Skeletal muscle satellite cell (primary cell): ENCODE results near the gene MXD1.
A peak's percentile ranks its signal among the peaks of the same experiment; 100 is the strongest.

Source experiments
- H3K27me3 ChIP-seq: 2 replicates; pipeline ENCODE4 v1.7.0; 2013; ENCODE audit warnings: low read length; ENCODE audit not compliant: control insufficient read depth, insufficient read depth
- H3K36me3 ChIP-seq: 2 replicates; pipeline ENCODE4 v1.7.0; 2013; ENCODE audit warnings: mild to moderate bottlenecking, control low read depth, low read length; ENCODE audit not compliant: insufficient read depth
- H3K4me1 ChIP-seq: 2 replicates; pipeline ENCODE4 v1.7.0; 2013; ENCODE audit warnings: low read length; ENCODE audit not compliant: control insufficient read depth, insufficient read depth
- H3K4me2 ChIP-seq: 2 replicates; pipeline ENCODE4 v1.7.0; 2013; ENCODE audit warnings: mild to moderate bottlenecking, low read length
- H3K4me3 ChIP-seq: 2 replicates; pipeline ENCODE4 v1.7.0; 2013; ENCODE audit warnings: low read length
- H3K9ac ChIP-seq: 2 replicates; pipeline ENCODE4 v1.7.0; 2013; ENCODE audit warnings: mild to moderate bottlenecking, low read depth, low read length, moderate library complexity
- H3K9me3 ChIP-seq: replicated peaks from 2 replicates; pipeline ENCODE4 v1.7.0; 2013; ENCODE audit warnings: mild to moderate bottlenecking, control low read depth, low read length

MXD1 gene

GRCh38 chr2:69935011-69935410, 20.1 kb downstream of the MXD1 start:
- Histone ChIP-seq H3K4me2 (no peak overlapping the region), H3K9me3 (no peaks in the 10 kb centered on the region), H3K4me1 (peaks cover 37% of the 10 kb centered on the region), H3K36me3 (peaks cover 28% of the 10 kb centered on the region), H3K4me3 (no peak overlapping the region), H3K9ac (no peak overlapping the region), H3K27me3 (no peaks in the 10 kb centered on the region)

GRCh38 chr2:69936906-69937305, 22.0 kb downstream of the MXD1 start:
- no peaks in the 10 kb centered on the region for H3K27me3 ChIP-seq
- no peaks in the 10 kb centered on the region for H3K9me3 ChIP-seq
- H3K4me2 ChIP-seq: no peak overlapping the region
- H3K36me3 ChIP-seq: peaks cover 28% of the 10 kb centered on the region
- no peak overlapping the region for H3K9ac ChIP-seq
- no peak overlapping the region for H3K4me3 ChIP-seq
- H3K4me1 ChIP-seq: peaks cover 33% of the 10 kb centered on the region

DNA sequence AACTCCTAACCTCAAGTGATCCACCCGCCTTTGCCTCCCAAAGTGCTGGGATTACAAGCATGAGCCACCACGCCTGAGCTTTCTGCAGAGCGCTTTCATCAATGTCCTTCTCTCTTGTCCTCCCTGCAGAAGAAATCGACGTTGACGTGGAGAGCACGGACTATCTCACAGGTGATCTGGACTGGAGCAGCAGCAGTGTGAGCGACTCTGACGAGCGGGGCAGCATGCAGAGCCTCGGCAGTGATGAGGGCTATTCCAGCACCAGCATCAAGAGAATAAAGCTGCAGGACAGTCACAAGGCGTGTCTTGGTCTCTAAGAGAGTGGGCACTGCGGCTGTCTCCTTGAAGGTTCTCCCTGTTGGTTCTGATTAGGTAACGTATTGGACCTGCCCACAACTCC, 23.1 kb downstream of the MXD1 start:
- peaks cover 28% of the 10 kb centered on the region for H3K36me3 ChIP-seq

GRCh38 chr2:69939722-69940121, 24.8 kb downstream of the MXD1 start:
- Histone ChIP-seq H3K4me3 (no peak overlapping the region), H3K36me3 (peaks cover 28% of the 10 kb centered on the region), H3K9me3 (no peaks in the 10 kb centered on the region), H3K4me2 (no peak overlapping the region), H3K9ac (no peak overlapping the region), H3K4me1 (peaks cover 7% of the 10 kb centered on the region), H3K27me3 (no peaks in the 10 kb centered on the region)

More for the DNA sequence above, 23.1 kb downstream of the MXD1 start:
- Histone ChIP-seq H3K4me3 (no peak overlapping the region), H3K27me3 (no peaks in the 10 kb centered on the region), H3K4me1 (peaks cover 24% of the 10 kb centered on the region), H3K9me3 (no peaks in the 10 kb centered on the region), H3K4me2 (no peak overlapping the region), H3K9ac (no peak overlapping the region)

- Histone ChIP-seq H3K9me3 (no peaks in the 10 kb centered on the region), H3K4me2 (no peak overlapping the region), H3K9ac (no peak overlapping the region), H3K4me1 (peaks cover 9% of the 10 kb centered on the region), H3K36me3 (peaks cover 22% of the 10 kb centered on the region), H3K27me3 (no peaks in the 10 kb centered on the region), H3K4me3 (no peak overlapping the region)
Observed at GRCh38 chr2:69940691-69941090, 25.8 kb downstream of the MXD1 start.

GRCh38 chr2:69943000-69943842, 28.3 kb downstream of the MXD1 start:
- no peak overlapping the region for H3K4me3 ChIP-seq
- H3K9me3 ChIP-seq: no peaks in the 10 kb centered on the region
- H3K4me2 ChIP-seq: no peak overlapping the region
- no peaks in the 10 kb centered on the region for H3K27me3 ChIP-seq
- H3K4me1 ChIP-seq: peaks cover 21% of the 10 kb centered on the region
- no peak overlapping the region for H3K9ac ChIP-seq
- H3K36me3 ChIP-seq: peaks cover 6% of the 10 kb centered on the region

DNA sequence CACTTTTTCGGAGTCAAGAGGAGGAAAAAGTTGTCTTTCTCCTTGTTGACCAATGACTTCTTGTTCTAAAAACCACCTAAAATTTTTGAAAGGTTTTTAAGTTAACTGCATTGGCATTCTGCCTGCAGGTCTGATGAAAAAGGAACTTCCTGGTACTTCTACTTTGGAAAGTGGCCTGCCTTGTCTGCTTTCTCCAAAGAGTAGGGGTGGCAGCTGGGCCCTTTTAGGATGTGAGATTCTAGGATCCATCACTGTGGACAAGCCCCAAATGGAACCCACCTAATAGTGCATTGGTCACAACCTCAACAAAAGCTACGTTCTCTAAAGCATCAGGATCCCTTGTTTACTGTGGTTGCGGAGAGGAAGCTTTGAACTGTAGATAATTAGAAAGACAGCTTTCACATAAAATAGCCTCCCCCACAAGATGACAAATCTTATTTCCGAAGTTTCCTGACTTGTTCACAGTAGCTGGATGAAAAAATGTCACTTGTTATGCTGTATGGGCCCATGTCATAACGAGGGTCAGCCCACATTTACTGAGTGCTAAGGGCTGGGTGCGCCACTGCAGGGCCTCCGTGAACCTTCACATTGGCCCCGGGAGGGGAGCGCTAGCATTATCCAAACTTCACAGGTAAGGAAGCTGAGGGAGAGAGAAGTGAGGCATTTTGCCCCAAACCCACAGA, 29.1 kb downstream of the MXD1 start:
- Histone ChIP-seq H3K27me3 (no peaks in the 10 kb centered on the region), H3K4me3 (no peak overlapping the region), H3K9ac (no peak overlapping the region), H3K4me1 (peaks cover 24% of the 10 kb centered on the region), H3K36me3 (no peaks in the 10 kb centered on the region), H3K4me2 (no peak overlapping the region), H3K9me3 (no peaks in the 10 kb centered on the region)

DNA sequence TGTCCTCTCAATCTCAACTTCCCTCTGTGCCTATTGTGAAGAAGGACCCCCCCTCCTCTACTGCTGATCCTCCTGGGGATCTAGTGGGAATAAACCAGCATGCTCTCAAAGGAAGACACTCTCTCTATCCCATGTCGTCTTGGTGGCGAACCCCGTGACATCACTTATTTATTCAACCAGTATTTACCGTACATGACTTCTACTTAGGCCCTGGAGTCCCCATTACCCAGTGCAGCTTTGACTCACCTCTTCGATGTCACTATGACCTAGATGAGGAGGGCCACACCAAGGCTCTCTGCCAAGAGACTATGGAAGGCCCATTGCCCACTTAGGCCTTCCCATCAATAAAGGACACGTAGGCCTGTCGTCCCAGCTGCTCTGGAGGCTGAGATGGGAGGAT, 29.8 kb downstream of the MXD1 start:
- H3K27me3 ChIP-seq: no peaks in the 10 kb centered on the region
- no peak overlapping the region for H3K4me2 ChIP-seq
- no peaks in the 10 kb centered on the region for H3K9me3 ChIP-seq
- H3K36me3 ChIP-seq: no peaks in the 10 kb centered on the region
- peaks cover 24% of the 10 kb centered on the region for H3K4me1 ChIP-seq
- H3K4me3 ChIP-seq: no peak overlapping the region
- no peak overlapping the region for H3K9ac ChIP-seq

GRCh38 chr2:69945441-69945840, 30.5 kb downstream of the MXD1 start:
- Histone ChIP-seq H3K9me3 (no peaks in the 10 kb centered on the region), H3K36me3 (no peaks in the 10 kb centered on the region), H3K4me1 (peaks cover 24% of the 10 kb centered on the region), H3K27me3 (no peaks in the 10 kb centered on the region), H3K9ac (peak overlapping the region; percentile 16), H3K4me3 (peak overlapping the region; percentile 36), H3K4me2 (no peak overlapping the region)

DNA sequence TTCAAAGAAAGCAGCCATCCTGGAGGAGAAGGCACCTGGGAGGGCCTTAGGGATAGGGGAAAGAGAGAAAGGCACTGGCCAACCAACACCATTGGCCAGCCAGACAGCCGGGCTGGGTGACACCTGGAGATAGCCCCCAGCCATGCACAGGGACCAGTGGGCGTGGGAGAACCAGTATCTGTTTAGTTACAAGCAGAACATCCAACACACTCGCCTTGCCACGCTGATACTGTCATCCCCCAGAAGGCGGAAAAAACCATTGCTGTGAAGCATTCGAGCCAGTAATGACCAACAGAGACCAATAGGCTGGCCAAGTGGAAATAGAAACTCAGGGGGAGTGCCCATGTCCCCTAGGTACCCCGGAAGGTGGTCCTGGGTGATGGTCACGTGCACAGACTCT, 31.0 kb downstream of the MXD1 start:
- peak overlapping the region; percentile 16 for H3K9ac ChIP-seq
- no peaks in the 10 kb centered on the region for H3K27me3 ChIP-seq
- H3K4me1 ChIP-seq: peaks cover 24% of the 10 kb centered on the region
- H3K4me2 ChIP-seq: peak overlapping the region; percentile 12
- no peaks in the 10 kb centered on the region for H3K36me3 ChIP-seq
- peak overlapping the region; percentile 36 for H3K4me3 ChIP-seq
- no peaks in the 10 kb centered on the region for H3K9me3 ChIP-seq

DNA sequence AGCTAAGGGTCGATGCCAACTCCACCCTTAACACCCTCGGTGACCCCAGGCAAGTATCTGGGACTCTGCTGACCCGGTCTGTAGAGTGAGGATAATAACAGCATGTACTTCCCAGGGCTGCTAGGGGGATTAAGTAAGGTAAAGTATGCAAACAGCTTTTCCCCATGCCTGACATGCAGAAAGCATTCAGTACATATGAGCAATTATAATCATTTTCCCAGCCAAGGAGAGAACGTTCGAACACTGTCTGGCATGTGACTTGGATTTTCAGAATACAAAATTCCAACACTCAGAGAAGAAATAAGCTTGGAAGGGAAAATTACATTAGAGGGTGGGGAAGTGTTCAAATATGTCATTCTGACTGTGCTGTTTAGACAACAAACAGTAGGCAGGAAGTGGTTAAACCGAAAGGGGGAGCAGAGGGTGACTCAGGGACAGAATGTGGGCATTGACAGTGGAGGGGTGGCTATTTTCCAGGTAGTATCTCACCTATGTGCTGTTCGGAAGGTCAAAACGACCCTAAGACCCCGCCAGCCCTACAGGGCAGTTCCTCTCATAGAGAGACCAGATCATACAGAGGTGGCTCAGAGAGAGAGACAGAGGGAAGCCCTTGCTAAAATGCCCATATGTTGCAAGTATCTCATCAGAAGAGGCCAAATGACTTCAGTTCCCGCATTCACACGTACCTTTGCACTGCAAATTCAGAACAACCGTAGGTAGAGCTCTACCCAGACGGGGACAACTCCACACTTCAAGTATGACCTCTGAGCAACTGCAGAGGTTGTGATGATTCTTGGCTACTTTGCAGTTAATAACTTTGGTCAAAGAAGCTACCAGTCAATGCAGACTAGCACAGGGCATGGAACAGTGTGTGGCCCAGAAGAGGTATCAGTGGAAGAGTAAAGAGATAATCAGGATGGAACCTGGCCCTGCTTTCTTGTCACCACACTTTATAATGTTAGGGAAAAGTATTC, 31.7 kb downstream of the MXD1 start:
- H3K4me2 ChIP-seq: peak overlapping the region; percentile 12
- peaks cover 24% of the 10 kb centered on the region for H3K4me1 ChIP-seq
- peak overlapping the region; percentile 36 for H3K4me3 ChIP-seq
- H3K9me3 ChIP-seq: no peaks in the 10 kb centered on the region
- H3K9ac ChIP-seq: peak overlapping the region; percentile 16
- H3K36me3 ChIP-seq: no peaks in the 10 kb centered on the region
- no peaks in the 10 kb centered on the region for H3K27me3 ChIP-seq
